Measurements from ENCODE around the gene ALOX12B. TPM values are rescaled to one million over a fixed set of nuclear protein-coding genes. Genes with fewer than 3 reads are reported as not detected.
A peak's percentile ranks its signal among the peaks of the same experiment; 100 is the strongest.

The ALOX12B gene
- total and polyA plus RNA-seq, 2 of the 8 experiments (the other 6 are each of a cell fraction or from before 2014, with no cell fraction given) = 0.86 TPM; not detected in 1

- no peak for TF ChIP-seq FOSL1 (IDR thresholded peaks at IDR 0.05; ENCODE audit: insufficient read depth, low read depth, low read length)
- TF ChIP-seq EZH2 (IDR thresholded peaks at IDR 0.05; ENCODE audit: low read depth, low read length, severe bottlenecking) = peak; percentile 89
- peak; percentile 88; the same call in 1 of the 2 replicates for TF ChIP-seq SUZ12 (IDR thresholded peaks at IDR 0.05; ENCODE audit: low read length)
- TF ChIP-seq USF2 (IDR thresholded peaks at IDR 0.05; ENCODE audit: low read length) = no peak
- no peak for TF ChIP-seq BRCA1 (IDR thresholded peaks at IDR 0.05; ENCODE audit: low read depth, low read length)
- TF ChIP-seq CHD7 (IDR thresholded peaks at IDR 0.05; ENCODE audit: insufficient replicate concordance, low read length) = no peak
Measured at GRCh38 chr17:8122924-8123694, 35.6 kb upstream of the ALOX12B start (continued).
